Smooth muscle cell (in vitro differentiated cells): ENCODE results near the gene IDH2. TPM values are rescaled to one million over a fixed set of nuclear protein-coding genes. Genes with fewer than 3 reads are reported as not detected.

Experiments
- DNase-seq: peaks from one replicate; lab custom pipeline; 2025; ENCODE audit not compliant: unreplicated experiment; lab: John Stamatoyannopoulos, UW
- H2AFZ ChIP-seq: fragments of 200-600 bp; sonication (generic); 2 replicates; pipeline ENCODE4 v1.6.0; 2016; ENCODE audit warnings: antibody characterized with exemption, low read depth, mild to moderate bottlenecking
- H3F3A ChIP-seq: fragments of 200-600 bp; sonication (generic); 2 replicates; pipeline ENCODE4 v1.6.0; 2017; ENCODE audit warnings: antibody characterized with exemption, low read depth
- H3K27ac ChIP-seq: fragments of 200-600 bp; sonication (generic); 2 replicates; pipeline ENCODE4 v1.5.1; 2016; ENCODE audit warnings: low read depth, mild to moderate bottlenecking
- H3K27me3 ChIP-seq: fragments of 200-600 bp; sonication (generic); 2 replicates; pipeline ENCODE4 v1.6.1; 2016; ENCODE audit warnings: low read depth, mild to moderate bottlenecking
- H3K36me3 ChIP-seq: fragments of 200-600 bp; sonication (generic); 2 replicates; pipeline ENCODE4 v1.5.1; 2016; ENCODE audit warnings: low read depth
- H3K4me1 ChIP-seq: fragments of 200-600 bp; sonication (generic); 2 replicates; pipeline ENCODE4 v1.5.1; 2016; ENCODE audit warnings: low read depth
- H3K4me2 ChIP-seq: fragments of 200-600 bp; sonication (generic); 2 replicates; pipeline ENCODE4 v1.6.0; 2016; ENCODE audit warnings: mild to moderate bottlenecking
- H3K4me3 ChIP-seq: fragments of 200-600 bp; sonication (generic); 2 replicates; pipeline ENCODE4 v1.5.1; 2016; ENCODE audit warnings: mild to moderate bottlenecking
- H3K79me2 ChIP-seq: fragments of 200-600 bp; sonication (generic); 2 replicates; pipeline ENCODE4 v1.6.0; 2016; ENCODE audit warnings: low read depth, mild to moderate bottlenecking
- H3K9ac ChIP-seq: fragments of 200-600 bp; sonication (generic); 2 replicates; pipeline ENCODE4 v1.6.0; 2016; ENCODE audit warnings: low read depth
- H3K9me3 ChIP-seq: fragments of 200-600 bp; sonication (generic); replicated peaks from 2 replicates; pipeline ENCODE4 v1.5.1; 2016; ENCODE audit warnings: low read depth
- H4K20me1 ChIP-seq: fragments of 200-600 bp; sonication (generic); 2 replicates; pipeline ENCODE4 v1.6.0; 2016; ENCODE audit warnings: low read depth
- CTCF ChIP-seq: fragments of 200-600 bp; sonication (generic); IDR thresholded peaks from 2 replicates; pipeline ENCODE4 v1.5.1; 2017; ENCODE audit warnings: borderline replicate concordance, mild to moderate bottlenecking, antibody characterized with exemption; ENCODE audit not compliant: insufficient read depth, poor library complexity, severe bottlenecking
- WGBS: methylation state at CpG from one replicate; pipeline ENCODE4 v1.1.7; 2016; ENCODE audit warnings: low lambda C conversion rate; 5-methylcytosine and 5-hydroxymethylcytosine counted together
- polyA plus RNA-seq: library from polyadenylated mRNA; unstranded; fragments of >200 nt; fragmentation: Nextera tagmentation; extraction: Ambion mirVana; gene quantifications from 2 replicates; pipeline ENCODE4 v1.2.1, GENCODE V29; 2016
- total RNA-seq: library from RNA; depleted of rRNA; stranded (reverse); fragments of >200 nt; gene quantifications from 2 replicates; pipeline ENCODE4 v1.2.3, GENCODE V29; 2014

IDH2 gene
- total and polyA plus RNA-seq, 2 experiments from 2014 or later, result 67.9 to 278 TPM

GRCh38 chr15:90062023-90062442, 40.2 kb downstream of the IDH2 start:
- Histone ChIP-seq H3F3A (no peaks in the 10 kb centered on the region), H3K4me1 (peaks cover 18% of the 10 kb centered on the region), H3K36me3 (no peaks in the 10 kb centered on the region), H3K9ac (no peak overlapping the region), H3K79me2 (peaks cover 9% of the 10 kb centered on the region), H3K27ac (no peak overlapping the region), H3K4me2 (peak overlapping the region; percentile 12), H3K27me3 (no peaks in the 10 kb centered on the region), H4K20me1 (peaks cover 24% of the 10 kb centered on the region), H2AFZ (no peak overlapping the region), H3K9me3 (no peaks in the 10 kb centered on the region), H3K4me3 (no peak overlapping the region)
- TF ChIP-seq CTCF, result no peak
- no peak for DNase-seq
- 80% methylated on average over 4 of the region's 8 CpGs for WGBS

GRCh38 chr15:90060797-90061196, 41.5 kb downstream of the IDH2 start:
- TF ChIP-seq CTCF, result no peak
- Histone ChIP-seq H3K36me3 (no peaks in the 10 kb centered on the region), H3K4me3 (no peak overlapping the region), H4K20me1 (peaks cover 21% of the 10 kb centered on the region), H3K79me2 (peaks cover 9% of the 10 kb centered on the region), H3K27me3 (no peaks in the 10 kb centered on the region), H3K9me3 (no peaks in the 10 kb centered on the region), H3K4me1 (peaks cover 18% of the 10 kb centered on the region), H3K27ac (no peak overlapping the region), H3F3A (no peaks in the 10 kb centered on the region), H3K4me2 (no peak overlapping the region), H3K9ac (no peak overlapping the region), H2AFZ (no peak overlapping the region)
- no peak for DNase-seq
- 80% methylated on average over 3 of the region's 3 CpGs for WGBS

GRCh38 chr15:90059208-90059985, 42.9 kb downstream of the IDH2 start:
- H3F3A ChIP-seq, result no peaks in the 10 kb centered on the region
- H4K20me1 ChIP-seq, result peaks cover 20% of the 10 kb centered on the region
- H2AFZ ChIP-seq, result no peak overlapping the region
- H3K4me1 ChIP-seq, result peaks cover 18% of the 10 kb centered on the region
- H3K27me3 ChIP-seq, result no peaks in the 10 kb centered on the region
- 59% methylated on average over 21 of the region's 21 CpGs for WGBS
- no peak for DNase-seq
- TF ChIP-seq CTCF, result no peak
- H3K4me2 ChIP-seq, result peak overlapping the region; percentile 16
- H3K36me3 ChIP-seq, result no peaks in the 10 kb centered on the region
- H3K79me2 ChIP-seq, result peaks cover 9% of the 10 kb centered on the region
- no peaks in the 10 kb centered on the region for H3K9me3 ChIP-seq
- H3K9ac ChIP-seq, result no peak overlapping the region
- no peak overlapping the region for H3K4me3 ChIP-seq
- H3K27ac ChIP-seq, result no peak overlapping the region

- no peak overlapping the region for H3K27ac ChIP-seq
- H3K4me3 ChIP-seq, result no peak overlapping the region
These were observed 43.5 kb downstream of the IDH2 start for GRCh38 chr15:90058775-90059174.

More at GRCh38 chr15:90058775-90059174, 43.5 kb downstream of the IDH2 start:
- H3K4me2 ChIP-seq, result no peak overlapping the region
- peaks cover 9% of the 10 kb centered on the region for H3K79me2 ChIP-seq
- H3K9ac ChIP-seq, result no peak overlapping the region
- no peaks in the 10 kb centered on the region for H3K27me3 ChIP-seq
- H2AFZ ChIP-seq, result no peak overlapping the region
- no peak for DNase-seq
- H4K20me1 ChIP-seq, result peaks cover 18% of the 10 kb centered on the region
- no peak for TF ChIP-seq CTCF
- no peaks in the 10 kb centered on the region for H3K9me3 ChIP-seq
- H3K4me1 ChIP-seq, result peaks cover 18% of the 10 kb centered on the region
- no peaks in the 10 kb centered on the region for H3K36me3 ChIP-seq
- H3F3A ChIP-seq, result no peaks in the 10 kb centered on the region
- WGBS, result 71% methylated on average over 5 of the region's 5 CpGs
